Panc1 (cell line): ENCODE data around the gene WWTR1. TPM values are rescaled to one million over a fixed set of nuclear protein-coding genes. Genes with fewer than 3 reads are reported as not detected.

Source experiments
- ATAC-seq: fragments of 200-7000 bp; cut with Tn5 transposase; 2 replicates; pipeline ENCODE4 v1.9.1; 2020; ENCODE audit warnings: mild to moderate bottlenecking, moderate library complexity
- BruUV-seq: library from RNA; stranded (reverse); fragments of 400-500 nt; replicated peaks from 2 replicates; lab custom pipeline; 2021; lab: Mats Ljungman, UMichigan
- CTCF ChIA-PET: fragments of 300-600 bp; sonication (Branson Sonifier 250); formaldehyde crosslinking; loops from one replicate; lab custom pipeline; 2022; ENCODE audit warnings: antibody characterized with exemption; lab: Charles Lee
- POLR2A ChIA-PET: fragments of 300-600 bp; sonication (Branson Sonifier 250); formaldehyde crosslinking; loops from one replicate; lab custom pipeline; 2022; ENCODE audit warnings: antibody characterized with exemption; lab: Charles Lee
- DNase-seq: peaks from one replicate; pipeline ENCODE4 v3.0.0-alpha.2; 2010; ENCODE audit warnings: low read depth, low spot score
- H3K27ac ChIP-seq: 2 replicates; pipeline ENCODE4 v1.5.1; 2011; ENCODE audit warnings: mild to moderate bottlenecking, low read length, inconsistent platforms
- H3K27me3 ChIP-seq: fragments of 200-500 bp; sonication (Bioruptor generic); 2 replicates; pipeline ENCODE4 v1.6.0; 2014; ENCODE audit warnings: low read length, inconsistent platforms; ENCODE audit not compliant: control insufficient read depth, insufficient read depth
- H3K36me3 ChIP-seq: fragments of 200-500 bp; sonication (Bioruptor generic); 2 replicates; pipeline ENCODE4 v1.5.1; 2014; ENCODE audit warnings: inconsistent platforms, mild to moderate bottlenecking, low read length, moderate library complexity; ENCODE audit not compliant: control insufficient read depth, insufficient read depth
- H3K4me1 ChIP-seq: 2 replicates; pipeline ENCODE4 v1.5.1; 2011; ENCODE audit warnings: inconsistent platforms, mild to moderate bottlenecking, low read length, moderate library complexity; ENCODE audit not compliant: control insufficient read depth, insufficient read depth
- H3K4me3 ChIP-seq, 2 experiments: 2 replicates each; pipeline ENCODE4 v1.5.1; 2011 to 2012; ENCODE audit warnings: low read depth in 2 of 2, low read length in 2 of 2, mild to moderate bottlenecking in 2 of 2, inconsistent platforms in 1 of 2, moderate library complexity in 1 of 2
- H3K9me3 ChIP-seq: fragments of 200-500 bp; sonication (Bioruptor generic); 2 replicates; pipeline ENCODE4 v1.5.1; 2014; ENCODE audit warnings: low read depth, mild to moderate bottlenecking, inconsistent platforms, low read length, moderate library complexity; ENCODE audit not compliant: control insufficient read depth, insufficient read depth
- CTCF ChIP-seq: fragments of 450-650 bp; IDR thresholded peaks from 2 replicates; pipeline ENCODE4 v1.5.1; 2017; ENCODE audit warnings: mild to moderate bottlenecking
- POLR2AphosphoS5 ChIP-seq: IDR thresholded peaks from 2 replicates; pipeline ENCODE4 v1.6.1; 2012; ENCODE audit warnings: mild to moderate bottlenecking, low read depth, low read length, moderate library complexity
- REST ChIP-seq, 2 experiments: IDR thresholded peaks; 2 replicates each; pipeline ENCODE4 v1.6.1; 2011 to 2012; ENCODE audit warnings: low read depth in 2 of 2, control low read depth in 1 of 2, low read length in 1 of 2, mild to moderate bottlenecking in 1 of 2, moderate library complexity in 1 of 2; ENCODE audit not compliant: insufficient read depth in 1 of 2
- SIN3A ChIP-seq: IDR thresholded peaks from 2 replicates; pipeline ENCODE4 v1.6.1; 2012; ENCODE audit warnings: low read depth, mild to moderate bottlenecking, low read length, moderate library complexity, borderline replicate concordance; ENCODE audit not compliant: insufficient read depth
- TCF7L2 ChIP-seq: IDR thresholded peaks from 2 replicates; pipeline ENCODE4 v1.6.1; 2011; ENCODE audit warnings: mild to moderate bottlenecking, low read depth, low read length, inconsistent platforms
- in situ Hi-C: cut with HindIII; loops from 2 replicates; pipeline ENCODE4 v1.10.0; 2016; ENCODE audit warnings: low sequenced_read_pairs, low pct_unique_long_range_greater_than_20kb
- intact Hi-C: fragments of 100-400 bp; cut with micrococcal nuclease; formaldehyde crosslinking; loops from one replicate; pipeline ENCODE4 v1.10.0; 2022; ENCODE audit not compliant: unreplicated experiment
- total RNA-seq: library from RNA; stranded (reverse); gene quantifications from one replicate; pipeline ENCODE4 v1.2.1, GENCODE V29; 2021; ENCODE audit not compliant: unreplicated experiment

The WWTR1 gene
- total RNA-seq, 1 experiment from 2014 or later, result 298 TPM

DNA sequence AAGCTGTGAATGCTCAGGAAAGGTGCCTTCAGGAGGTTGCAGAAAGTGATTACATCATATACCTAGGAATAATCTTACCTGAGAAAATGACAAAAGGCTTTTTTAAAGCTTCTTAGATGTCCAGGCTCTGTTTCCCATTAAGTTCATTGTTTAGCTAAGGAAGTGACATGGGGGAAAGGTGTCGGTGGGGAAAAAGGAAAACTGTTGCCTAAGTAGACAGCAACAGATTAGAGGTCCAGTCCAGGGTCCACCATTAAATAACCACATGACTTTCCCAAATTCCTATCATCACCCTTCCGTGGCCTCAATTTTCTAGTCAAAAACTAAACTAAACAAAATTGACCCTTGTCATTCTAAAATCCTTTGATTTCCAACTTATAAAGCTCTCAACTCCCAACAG lies 4.3 kb downstream of the WWTR1 start:
- DNase-seq (no peak), ATAC-seq (no peak)
- Histone ChIP-seq H3K9me3 (no peaks in the 10 kb centered on the region), H3K36me3 (peaks cover 39% of the 10 kb centered on the region), H3K4me1 (peaks cover 53% of the 10 kb centered on the region), H3K27me3 (no peaks in the 10 kb centered on the region), H3K27ac (peak overlapping the region; percentile 86), H3K4me3 (peak overlapping the region; percentile 85 to 87)
- BruUV-seq, result TSS peak; percentile 15
- ChIA-PET CTCF (no interaction called here), POLR2A (interaction anchor here (1.3 kb wide), 1 partner anchor 78 kb away, joined by 5 read pairs; no protein-coding TSS in a partner anchor)
- TF ChIP-seq POLR2AphosphoS5, result no peak
- TF ChIP-seq SIN3A, result no peak
- no peak for TF ChIP-seq TCF7L2
- TF ChIP-seq REST (IDR thresholded peaks at IDR 0.05; ENCODE audit: insufficient read depth in 1 of 2, low read depth in 2 of 2, low read length in 1 of 2), result no peak
- TF ChIP-seq CTCF, result no peak
- in situ Hi-C loops (no loop called here), intact Hi-C loops (loop anchor here (10.0 kb wide), 1 partner anchor 109 kb away; no protein-coding TSS in a partner anchor)

DNA sequence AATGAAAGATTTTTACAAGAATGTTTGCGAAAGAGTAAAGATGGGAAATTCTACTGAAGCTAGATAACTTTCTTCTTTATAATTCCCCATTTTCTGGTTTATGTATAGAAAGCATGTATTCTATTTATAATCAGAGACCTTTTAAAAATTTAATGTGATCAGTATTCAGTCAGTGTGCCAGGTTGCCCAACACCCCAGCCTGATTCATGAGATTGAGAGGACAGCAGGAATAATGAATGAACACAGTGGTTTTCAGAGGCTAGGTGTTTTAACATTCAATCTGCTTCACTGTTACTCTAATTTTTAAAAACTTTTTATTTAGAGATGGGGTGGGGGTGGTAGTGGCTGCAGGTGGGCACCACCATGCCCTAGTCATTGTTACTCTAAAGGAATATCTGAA lies 4.7 kb downstream of the WWTR1 start:
- intact Hi-C loops, result loop anchor here (10.0 kb wide), 1 partner anchor 108 kb away; no protein-coding TSS in a partner anchor
- 0 out of 2 replicates have a peak, but pooled peaks have one; percentile 8 for TF ChIP-seq POLR2AphosphoS5
- no peak for TF ChIP-seq TCF7L2
- TF ChIP-seq SIN3A, result no peak
- H3K9me3 ChIP-seq, result no peaks in the 10 kb centered on the region
- ATAC-seq, result no peak
- no peaks in the 10 kb centered on the region for H3K27me3 ChIP-seq
- no TSS peak for BruUV-seq
- H3K4me3 ChIP-seq, result peak overlapping the region; percentile 85 to 87
- DNase-seq, result no peak
- POLR2A ChIA-PET, result interaction anchor here (0.7 to 1.3 kb wide), 3 partner anchors 9 to 77 kb away, joined by 3 to 12 read pairs (median 5); no protein-coding TSS in a partner anchor
- peaks cover 43% of the 10 kb centered on the region for H3K36me3 ChIP-seq
- peak overlapping the region; percentile 86 for H3K27ac ChIP-seq
- CTCF ChIA-PET, result interaction anchor here (0.6 to 0.7 kb wide), 2 partner anchors 77 to 141 kb away, joined by 4 to 6 read pairs; no protein-coding TSS in a partner anchor
- in situ Hi-C loops, result no loop called here
- H3K4me1 ChIP-seq, result peaks cover 57% of the 10 kb centered on the region

DNA sequence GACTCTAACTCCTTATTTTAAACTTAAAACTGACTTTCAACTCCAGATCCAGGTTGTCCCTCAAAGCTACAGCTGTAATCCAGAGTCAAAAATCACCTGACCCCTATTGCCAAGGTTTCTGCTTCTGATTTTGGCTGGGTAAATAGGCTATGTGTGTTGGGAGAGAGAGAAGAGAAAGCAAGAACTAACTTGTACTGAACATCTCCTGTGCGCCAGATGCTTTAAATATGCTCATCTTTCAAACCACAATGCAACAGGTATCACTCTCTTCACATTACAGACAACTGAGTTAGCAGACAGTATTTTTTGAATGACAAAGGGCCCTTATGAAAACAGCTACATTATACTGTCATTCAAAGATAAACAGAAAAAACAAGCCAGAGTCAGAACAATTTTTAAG lies 7.0 kb downstream of the WWTR1 start:
- H3K27ac ChIP-seq, result peak overlapping the region; percentile 60
- H3K9me3 ChIP-seq, result no peaks in the 10 kb centered on the region
- DNase-seq (no peak), ATAC-seq (no peak)
- H3K36me3 ChIP-seq, result peaks cover 66% of the 10 kb centered on the region
- no peaks in the 10 kb centered on the region for H3K27me3 ChIP-seq
- H3K4me1 ChIP-seq, result peaks cover 80% of the 10 kb centered on the region
- ChIA-PET CTCF (no interaction called here), POLR2A (interaction anchor here (0.7 kb wide), 1 partner anchor 9 kb away, joined by 3 read pairs; no protein-coding TSS in a partner anchor)
- intact Hi-C loops, result loop anchor here (10.0 kb wide), 1 partner anchor 106 kb away; no protein-coding TSS in a partner anchor
- no TSS peak for BruUV-seq
- in situ Hi-C loops, result no loop called here
- peak overlapping the region in 1 of 2 experiments; percentile 28; a peak in 2 of 4 replicates for H3K4me3 ChIP-seq
- TF ChIP-seq CTCF, result no peak
- no peak for TF ChIP-seq POLR2AphosphoS5
- no peak for TF ChIP-seq REST (IDR thresholded peaks at IDR 0.05; ENCODE audit: insufficient read depth in 1 of 2, low read depth in 2 of 2, low read length in 1 of 2)
- no peak for TF ChIP-seq SIN3A
- TF ChIP-seq TCF7L2, result no peak
